Measurements from ENCODE around the gene TPMT.

DNA sequence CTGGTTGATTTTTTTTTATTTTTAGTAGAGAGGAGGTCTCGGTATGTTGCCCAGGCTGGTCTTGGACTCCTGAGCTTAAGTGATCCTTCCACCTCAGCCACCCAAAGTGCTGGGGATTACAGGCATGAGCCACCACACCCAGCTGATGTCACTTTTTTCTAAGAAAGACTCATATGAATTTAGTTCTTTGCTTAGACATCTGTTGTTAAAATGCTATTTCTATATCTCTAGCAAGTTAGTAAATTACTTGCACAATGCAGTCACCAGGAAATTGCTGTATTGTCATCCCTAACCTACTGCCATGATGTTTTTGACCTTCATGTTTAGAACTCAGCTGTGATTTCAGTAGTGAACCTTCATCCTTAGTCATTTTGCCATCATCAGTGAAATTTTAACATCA, 6.0 kb upstream of the TPMT start:
- TF ChIP-seq CTCF (IDR thresholded peaks at IDR 0.05) (no peak), POLR2A (IDR thresholded peaks at IDR 0.05) (no peak), EP300 (IDR thresholded peaks at IDR 0.05) (no peak)
